PC-9 (cell line): ENCODE measurements around the gene SYT11.

Source experiments
- EZH2 ChIP-seq: fragments of 200-600 bp; sonication (generic); IDR thresholded peaks from 2 replicates; pipeline ENCODE4 v1.8.0; 2017; ENCODE audit warnings: antibody characterized with exemption, low read depth
- TF ChIP-seq, protein P1 (sequence below): fragments of 200-600 bp; sonication (generic); conservative IDR thresholded peaks from 2 replicates; pipeline ENCODE4 v1.6.1; 2017; ENCODE audit warnings: mixed run types, antibody characterized with exemption, mild to moderate bottlenecking, moderate library complexity

DNA sequence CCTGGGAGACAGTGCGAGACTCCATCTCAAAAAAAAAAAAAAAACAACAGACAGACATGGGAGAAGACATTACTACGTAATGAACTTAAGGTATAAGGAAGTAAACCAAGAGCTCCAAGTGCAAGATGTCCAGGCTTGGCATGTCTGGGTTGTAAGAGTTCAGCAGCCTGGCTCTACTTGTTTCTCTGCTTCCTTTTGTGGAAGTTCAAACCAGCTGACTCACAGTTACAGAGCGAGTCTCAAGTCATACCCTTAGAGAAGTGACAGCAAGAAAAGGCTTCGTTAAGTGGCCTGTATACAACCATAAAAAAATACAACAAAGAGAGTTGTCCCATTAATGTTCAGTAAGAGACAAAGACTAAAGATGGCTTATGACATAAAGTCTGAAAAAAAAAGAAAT, 50.5 kb downstream of the SYT11 start:
- TF ChIP-seq, protein P1, sequence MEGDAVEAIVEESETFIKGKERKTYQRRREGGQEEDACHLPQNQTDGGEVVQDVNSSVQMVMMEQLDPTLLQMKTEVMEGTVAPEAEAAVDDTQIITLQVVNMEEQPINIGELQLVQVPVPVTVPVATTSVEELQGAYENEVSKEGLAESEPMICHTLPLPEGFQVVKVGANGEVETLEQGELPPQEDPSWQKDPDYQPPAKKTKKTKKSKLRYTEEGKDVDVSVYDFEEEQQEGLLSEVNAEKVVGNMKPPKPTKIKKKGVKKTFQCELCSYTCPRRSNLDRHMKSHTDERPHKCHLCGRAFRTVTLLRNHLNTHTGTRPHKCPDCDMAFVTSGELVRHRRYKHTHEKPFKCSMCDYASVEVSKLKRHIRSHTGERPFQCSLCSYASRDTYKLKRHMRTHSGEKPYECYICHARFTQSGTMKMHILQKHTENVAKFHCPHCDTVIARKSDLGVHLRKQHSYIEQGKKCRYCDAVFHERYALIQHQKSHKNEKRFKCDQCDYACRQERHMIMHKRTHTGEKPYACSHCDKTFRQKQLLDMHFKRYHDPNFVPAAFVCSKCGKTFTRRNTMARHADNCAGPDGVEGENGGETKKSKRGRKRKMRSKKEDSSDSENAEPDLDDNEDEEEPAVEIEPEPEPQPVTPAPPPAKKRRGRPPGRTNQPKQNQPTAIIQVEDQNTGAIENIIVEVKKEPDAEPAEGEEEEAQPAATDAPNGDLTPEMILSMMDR: no peak
- no peak for TF ChIP-seq EZH2
